AG09319 (cell line): ENCODE data around the gene SLC51A.

Experiments
- DNase-seq: peaks from one replicate; pipeline ENCODE4 v3.0.0-alpha.2; 2010; ENCODE audit warnings: low read depth; ENCODE audit errors: extremely low read depth
- CTCF ChIP-seq: IDR thresholded peaks from 2 replicates; pipeline ENCODE4 v1.5.1; 2011; ENCODE audit warnings: low read depth, mild to moderate bottlenecking, inconsistent platforms, low read length, moderate library complexity

The SLC51A gene

GRCh38 chr3:196186651-196187573 lies 29.4 kb upstream of the SLC51A start:
- DNase-seq = no peak
- TF ChIP-seq CTCF = no peak

- no peak for DNase-seq
- no peak for TF ChIP-seq CTCF
Measured at GRCh38 chr3:196189566-196190347, 26.6 kb upstream of the SLC51A start.

- TF ChIP-seq CTCF = no peak
- no peak for DNase-seq
Measured at GRCh38 chr3:196192036-196192523, 24.3 kb upstream of the SLC51A start.

- no peak for TF ChIP-seq CTCF
- DNase-seq = no peak
Measured at GRCh38 chr3:196192524-196193051, 23.7 kb upstream of the SLC51A start.

GRCh38 chr3:196193133-196193735 lies 23.1 kb upstream of the SLC51A start:
- no peak for DNase-seq
- no peak for TF ChIP-seq CTCF

- DNase-seq = no peak
- no peak for TF ChIP-seq CTCF
Measured at GRCh38 chr3:196193736-196194541, 22.4 kb upstream of the SLC51A start.
